ENCODE results near the gene OR2B2. TPM values are rescaled to one million over a fixed set of nuclear protein-coding genes. Genes with fewer than 3 reads are reported as not detected.

OR2B2 gene
- total and polyA plus RNA-seq, 7 donors = not detected

DNA sequence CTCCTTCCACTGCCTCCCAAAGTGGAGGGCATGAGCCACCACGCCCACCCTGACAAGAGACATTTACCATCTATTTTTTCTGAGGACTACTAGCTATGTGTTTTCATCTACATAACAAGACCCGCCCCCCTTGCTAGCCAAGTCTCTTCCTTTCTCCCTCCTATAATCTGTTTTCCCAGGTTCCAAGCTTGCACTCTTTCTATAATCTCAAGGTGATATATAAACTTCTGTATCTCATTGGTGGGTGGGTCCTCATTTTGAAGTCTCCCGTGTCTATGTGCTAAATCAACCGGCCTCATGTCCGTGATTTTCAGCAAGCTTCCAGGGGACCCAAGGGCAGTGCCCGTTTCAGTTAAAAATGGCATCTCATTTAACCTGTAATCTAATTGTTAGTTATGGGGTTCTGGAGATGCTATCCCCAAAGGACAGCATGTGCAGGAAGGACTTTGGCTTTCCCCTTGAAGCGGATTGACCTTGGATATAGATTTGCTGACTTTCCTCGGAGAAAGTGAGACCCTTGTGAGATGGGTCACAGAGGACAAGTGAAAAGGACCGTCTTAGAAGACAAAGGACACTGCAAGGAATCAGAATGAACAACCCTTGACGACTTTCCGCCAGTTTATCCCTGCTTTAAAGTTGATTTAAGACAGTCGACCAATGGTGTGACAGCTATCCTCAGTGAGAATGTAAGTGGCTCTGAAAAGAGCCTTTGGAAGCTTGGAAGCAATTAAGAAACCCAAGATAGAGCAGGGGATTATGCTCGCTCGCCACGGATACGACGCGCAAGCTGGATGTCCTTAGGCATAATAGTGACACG lies 22.4 kb downstream of the OR2B2 start:
- H3K27me3 ChIP-seq = peaks cover 22 to 77% (median 53%) of the 10 kb centered on the region in 3 donors
- no peaks in the 10 kb centered on the region for H3K9me3 ChIP-seq
- 38% methylated on average over 19 of the region's 19 CpGs for WGBS, 2 donors
- no peak for DNase-seq
- H3K4me1 ChIP-seq = peaks cover 0 to 25% (median 24%) of the 10 kb centered on the region in 4 donors
- H3K4me3 ChIP-seq = peak overlapping the region in 3 of 4 donors; percentile 12 to 34 (median 28)
- intact Hi-C loops (cut with DNase I) = loop anchor here (10.0 kb wide), 1 partner anchor 465 kb away; no protein-coding TSS in a partner anchor
- TF ChIP-seq CTCF (IDR thresholded peaks at IDR 0.05) (no peak), EP300 (IDR thresholded peaks at IDR 0.05) (no peak), POLR2AphosphoS5 (IDR thresholded peaks at IDR 0.05) (no peak), POLR2A (IDR thresholded peaks at IDR 0.05) (no peak)
- no peaks in the 10 kb centered on the region for H3K36me3 ChIP-seq
- H3K27ac ChIP-seq = no peak overlapping the region

DNA sequence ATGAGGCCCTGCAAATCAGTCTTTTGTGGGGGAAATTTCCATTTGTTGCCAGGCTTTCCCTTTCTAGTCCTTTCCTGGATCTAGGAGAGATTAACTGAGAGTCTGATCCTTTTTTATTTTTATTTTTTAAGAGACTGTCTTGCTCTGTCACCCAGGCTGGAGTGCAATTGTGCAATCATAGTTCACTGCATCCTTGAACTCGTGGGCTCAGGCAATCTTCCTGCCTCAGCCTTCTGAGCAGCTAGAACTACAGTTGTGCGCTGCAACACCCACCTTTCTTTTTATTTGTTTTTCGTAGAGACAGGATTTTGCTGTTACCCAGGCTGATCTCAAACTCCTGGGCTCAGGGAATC lies 22.9 kb downstream of the OR2B2 start:
- H3K36me3 ChIP-seq = no peaks in the 10 kb centered on the region
- intact Hi-C loops (cut with DNase I) = no loop called here
- no peak for DNase-seq

GRCh38 chr6:27888566-27888965 lies 23.6 kb downstream of the OR2B2 start:
- Histone ChIP-seq H3K27ac (no peak overlapping the region), H3K9me3 (no peaks in the 10 kb centered on the region), H3K27me3 (peaks cover 22 to 79% (median 53%) of the 10 kb centered on the region in 3 donors), H3K36me3 (no peaks in the 10 kb centered on the region), H3K4me3 (no peak overlapping the region), H3K4me1 (peaks cover 0 to 18% (median 18%) of the 10 kb centered on the region in 4 donors)
- WGBS, 2 donors = 80 to 89% methylated on average over 2 of the region's 2 CpGs
- intact Hi-C loops (cut with DNase I) = no loop called here
- TF ChIP-seq POLR2AphosphoS5 (IDR thresholded peaks at IDR 0.05) (no peak), EP300 (IDR thresholded peaks at IDR 0.05) (no peak), CTCF (IDR thresholded peaks at IDR 0.05) (no peak), POLR2A (IDR thresholded peaks at IDR 0.05) (no peak)
- DNase-seq = no peak

More for the DNA sequence above, 22.9 kb downstream of the OR2B2 start:
- 68% methylated on average over 3 of the region's 3 CpGs for WGBS, 2 donors
- Histone ChIP-seq H3K9me3 (no peaks in the 10 kb centered on the region), H3K27me3 (peaks cover 22 to 82% (median 53%) of the 10 kb centered on the region in 3 donors), H3K27ac (no peak overlapping the region), H3K4me3 (no peak overlapping the region), H3K4me1 (peaks cover 0 to 25% (median 24%) of the 10 kb centered on the region in 4 donors)
- TF ChIP-seq CTCF (IDR thresholded peaks at IDR 0.05) (no peak), EP300 (IDR thresholded peaks at IDR 0.05) (no peak), POLR2AphosphoS5 (IDR thresholded peaks at IDR 0.05) (no peak), POLR2A (IDR thresholded peaks at IDR 0.05) (no peak)

GRCh38 chr6:27886073-27886472 lies 26.1 kb downstream of the OR2B2 start:
- Histone ChIP-seq H3K9me3 (no peaks in the 10 kb centered on the region), H3K4me1 (peaks cover 0 to 7% (median 7%) of the 10 kb centered on the region in 4 donors), H3K27me3 (peaks cover 2 to 54% (median 29%) of the 10 kb centered on the region in 3 donors), H3K4me3 (no peak overlapping the region), H3K27ac (no peak overlapping the region), H3K36me3 (no peaks in the 10 kb centered on the region)
- no peak for DNase-seq
- intact Hi-C loops (cut with DNase I) = no loop called here
- no peak for TF ChIP-seq POLR2A (IDR thresholded peaks at IDR 0.05)
- no peak for TF ChIP-seq POLR2AphosphoS5 (IDR thresholded peaks at IDR 0.05)
- TF ChIP-seq CTCF (IDR thresholded peaks at IDR 0.05) = no peak
- no peak for TF ChIP-seq EP300 (IDR thresholded peaks at IDR 0.05)
- 88 to 94% methylated on average over 3 of the region's 3 CpGs for WGBS, 2 donors
